C4-2B (cell line): Measurements from ENCODE around the gene HAND1.

Experiments used
- H3K27ac ChIP-seq: fragments of 450-650 bp; 2 replicates; pipeline ENCODE4 v1.5.1; 2017
- CTCF ChIP-seq: fragments of 450-650 bp; conservative IDR thresholded peaks from 2 replicates; pipeline ENCODE4 v1.5.1; 2017; ENCODE audit warnings: mild to moderate bottlenecking
- ZFX ChIP-seq: fragments of 450-650 bp; IDR thresholded peaks from 2 replicates; pipeline ENCODE4 v1.6.1; 2017

The HAND1 gene

GRCh38 chr5:154428208-154428607 lies 49.8 kb downstream of the HAND1 start:
- TF ChIP-seq ZFX (no peak), CTCF (no peak)
- H3K27ac ChIP-seq, result no peak overlapping the region
